Neuron (in vitro differentiated cells): ENCODE results near the gene CASP2.

Experiments used
- H2AFZ ChIP-seq: one replicate; pipeline ENCODE4 v1.6.1; 2013; ENCODE audit warnings: low read depth, mild to moderate bottlenecking, inconsistent platforms, low read length, moderate library complexity
- H3K27me3 ChIP-seq: one replicate; pipeline ENCODE4 v1.6.1; 2013; ENCODE audit warnings: low read length; ENCODE audit not compliant: insufficient read depth
- H3K36me3 ChIP-seq: one replicate; pipeline ENCODE4 v1.6.1; 2013; ENCODE audit warnings: low read length; ENCODE audit not compliant: insufficient read depth
- H3K4me1 ChIP-seq: one replicate; pipeline ENCODE4 v1.6.1; 2013; ENCODE audit warnings: low read length; ENCODE audit not compliant: insufficient read depth
- H3K4me3 ChIP-seq: 2 replicates; pipeline ENCODE4 v1.5.1; 2013; ENCODE audit warnings: mild to moderate bottlenecking, low read length, moderate library complexity
- H3K9me3 ChIP-seq: one replicate; pipeline ENCODE4 v1.6.1; 2013; ENCODE audit warnings: low read length

CASP2 gene

DNA sequence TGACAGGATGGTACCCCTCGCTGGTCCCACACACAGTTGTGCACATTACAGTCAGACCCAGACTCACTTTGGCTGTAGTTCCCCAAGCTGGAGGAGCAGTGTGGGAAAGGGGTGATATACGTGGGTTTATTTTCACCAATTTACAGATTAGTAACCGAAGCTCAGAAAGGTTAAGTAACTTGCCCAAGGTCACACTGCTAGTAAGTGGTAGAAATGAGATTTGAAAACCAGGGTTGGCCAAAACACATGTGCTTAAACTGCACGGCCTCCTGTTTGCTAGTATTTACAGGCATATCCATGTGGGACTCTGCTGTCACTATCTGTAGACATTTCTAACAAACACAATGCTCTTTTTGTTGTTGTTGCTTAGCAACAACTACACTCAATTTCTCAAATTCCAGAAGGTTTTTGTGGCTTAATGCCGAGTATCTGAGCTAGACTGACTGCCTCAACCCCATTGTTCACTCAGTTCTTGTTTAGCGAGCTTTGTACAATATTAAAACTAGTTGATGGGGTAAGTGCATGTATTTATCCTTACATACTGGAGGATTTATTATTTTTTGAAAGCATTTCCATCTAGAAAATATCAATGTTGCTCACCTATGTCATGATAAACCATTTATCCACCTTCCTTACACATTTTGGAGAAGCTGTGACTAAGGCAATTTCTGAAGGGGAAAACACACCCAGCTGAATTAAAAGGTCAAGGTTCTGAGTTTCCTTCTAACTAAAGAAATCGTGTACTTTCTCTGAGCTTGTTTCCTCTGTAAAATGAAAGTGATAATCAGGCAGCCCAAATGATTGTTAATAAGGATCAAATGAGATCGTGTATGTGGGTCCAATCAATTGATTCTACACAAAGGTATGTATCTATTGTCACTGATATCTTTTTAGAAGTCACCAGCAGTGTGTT is 8.7 kb upstream of the CASP2 start:
- H3K36me3 ChIP-seq = no peaks in the 10 kb centered on the region
- no peaks in the 10 kb centered on the region for H3K27me3 ChIP-seq
- peak overlapping the region; percentile 24 for H3K4me3 ChIP-seq
- H2AFZ ChIP-seq = no peak overlapping the region
- H3K9me3 ChIP-seq = no peaks in the 10 kb centered on the region
- peaks cover 23% of the 10 kb centered on the region for H3K4me1 ChIP-seq

DNA sequence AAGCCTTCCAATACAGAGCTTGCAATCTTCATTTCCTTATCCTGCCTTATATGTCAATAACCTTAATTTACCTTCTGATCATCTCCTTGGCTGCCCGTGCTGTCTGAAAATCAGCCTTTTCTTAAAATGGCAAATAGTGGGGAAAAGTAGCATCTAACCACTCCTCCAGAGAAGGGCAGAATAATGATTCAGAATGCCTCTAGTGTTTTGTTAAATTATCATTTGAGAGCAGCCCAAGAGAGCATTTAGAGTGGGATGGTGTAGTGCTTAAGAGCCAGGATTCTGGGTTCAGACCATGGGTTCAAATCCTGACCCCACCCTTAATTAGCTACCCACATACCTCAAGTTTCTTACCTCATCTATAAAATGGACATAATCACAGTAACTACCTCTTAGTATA is 8.0 kb upstream of the CASP2 start:
- H2AFZ ChIP-seq = no peak overlapping the region
- no peaks in the 10 kb centered on the region for H3K27me3 ChIP-seq
- no peak overlapping the region for H3K4me3 ChIP-seq
- no peaks in the 10 kb centered on the region for H3K9me3 ChIP-seq
- peaks cover 23% of the 10 kb centered on the region for H3K4me1 ChIP-seq
- no peaks in the 10 kb centered on the region for H3K36me3 ChIP-seq

DNA sequence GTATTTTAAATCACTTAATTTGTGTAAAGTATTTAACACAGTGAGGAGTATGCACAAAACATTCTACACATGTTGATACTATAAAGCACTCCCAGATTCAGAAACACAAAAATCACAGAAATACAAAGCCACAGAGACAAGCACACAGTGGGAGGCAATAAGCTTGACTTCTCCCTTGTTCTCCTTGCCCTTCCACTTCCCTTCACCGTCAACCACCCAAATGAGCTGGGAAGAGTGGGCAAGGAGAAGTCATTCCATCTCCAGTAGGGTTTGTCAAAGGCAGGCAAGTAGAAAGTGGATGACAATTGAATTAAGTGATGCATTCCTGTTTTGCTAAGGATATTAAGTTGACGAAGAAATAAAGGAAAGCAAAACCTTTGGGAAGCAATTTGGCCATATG is 7.6 kb upstream of the CASP2 start:
- no peaks in the 10 kb centered on the region for H3K36me3 ChIP-seq
- no peaks in the 10 kb centered on the region for H3K9me3 ChIP-seq

DNA sequence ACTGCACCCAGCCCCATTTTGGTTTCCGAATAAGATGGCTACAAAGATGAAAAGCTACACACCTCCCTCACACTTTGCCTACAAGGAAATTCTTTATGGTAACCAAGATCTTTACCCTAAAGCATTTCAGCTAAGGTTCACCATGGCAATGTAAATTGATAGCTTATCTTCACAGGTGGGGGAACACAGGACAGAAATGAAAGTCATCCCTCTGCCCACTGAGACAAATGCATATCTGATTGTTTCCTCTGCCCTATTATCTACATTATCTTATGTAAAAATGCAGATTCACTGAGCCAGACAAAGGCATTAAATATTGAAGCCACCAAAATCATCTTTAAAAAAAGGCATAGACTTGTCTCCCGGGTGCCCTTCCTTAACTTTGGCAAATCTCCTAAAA is 6.6 kb upstream of the CASP2 start:
- no peaks in the 10 kb centered on the region for H3K9me3 ChIP-seq
- no peaks in the 10 kb centered on the region for H3K27me3 ChIP-seq
- no peak overlapping the region for H3K4me3 ChIP-seq
- H3K4me1 ChIP-seq = peaks cover 25% of the 10 kb centered on the region
- H2AFZ ChIP-seq = no peak overlapping the region
- H3K36me3 ChIP-seq = no peaks in the 10 kb centered on the region

More for the DNA sequence above, 7.6 kb upstream of the CASP2 start:
- H3K4me1 ChIP-seq = peaks cover 25% of the 10 kb centered on the region
- no peak overlapping the region for H3K4me3 ChIP-seq
- no peak overlapping the region for H2AFZ ChIP-seq
- no peaks in the 10 kb centered on the region for H3K27me3 ChIP-seq

DNA sequence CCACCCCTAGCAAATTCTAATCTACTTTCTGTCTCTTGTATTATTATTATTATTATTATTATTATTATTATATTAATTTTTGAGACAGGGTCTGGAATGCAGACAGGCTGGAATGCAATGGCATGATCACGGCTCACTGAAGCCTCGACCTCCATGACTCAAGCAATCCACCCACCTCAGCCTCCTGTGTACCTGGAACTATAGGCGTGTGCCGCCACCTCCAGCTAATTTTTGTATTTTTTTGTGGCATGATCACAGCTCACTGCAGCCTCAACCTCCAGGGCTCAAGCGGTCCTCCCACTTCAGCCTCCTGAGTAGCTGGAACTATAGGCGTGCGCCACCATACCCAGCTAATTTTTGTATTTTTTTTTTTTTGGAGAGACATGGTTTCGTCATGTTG is 6.0 kb upstream of the CASP2 start:
- no peak overlapping the region for H2AFZ ChIP-seq
- no peaks in the 10 kb centered on the region for H3K27me3 ChIP-seq
- H3K9me3 ChIP-seq = no peaks in the 10 kb centered on the region
- no peaks in the 10 kb centered on the region for H3K36me3 ChIP-seq
- H3K4me3 ChIP-seq = no peak overlapping the region
- H3K4me1 ChIP-seq = peaks cover 25% of the 10 kb centered on the region

DNA sequence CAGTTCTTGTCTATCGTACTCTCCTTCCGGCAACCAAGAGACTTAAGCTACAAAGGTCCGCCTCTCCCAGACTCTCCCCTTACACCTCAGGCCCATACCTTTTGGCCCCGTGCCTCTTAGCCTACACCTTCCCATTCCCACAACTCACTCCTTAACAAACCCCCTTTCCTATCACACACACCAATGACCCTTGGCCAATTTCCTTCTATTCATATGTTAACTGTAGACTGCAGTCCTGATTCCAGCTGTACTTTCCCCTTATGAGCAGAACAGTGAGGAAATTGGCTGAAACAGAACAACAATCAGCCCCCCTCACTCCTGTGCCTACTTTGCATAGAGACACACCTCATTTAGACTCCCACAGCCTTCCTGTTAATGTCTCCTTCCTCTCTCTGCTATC is 4.8 kb upstream of the CASP2 start:
- Histone ChIP-seq H2AFZ (no peak overlapping the region), H3K4me3 (no peak overlapping the region), H3K36me3 (no peaks in the 10 kb centered on the region), H3K27me3 (no peaks in the 10 kb centered on the region), H3K4me1 (peaks cover 25% of the 10 kb centered on the region), H3K9me3 (no peaks in the 10 kb centered on the region)

DNA sequence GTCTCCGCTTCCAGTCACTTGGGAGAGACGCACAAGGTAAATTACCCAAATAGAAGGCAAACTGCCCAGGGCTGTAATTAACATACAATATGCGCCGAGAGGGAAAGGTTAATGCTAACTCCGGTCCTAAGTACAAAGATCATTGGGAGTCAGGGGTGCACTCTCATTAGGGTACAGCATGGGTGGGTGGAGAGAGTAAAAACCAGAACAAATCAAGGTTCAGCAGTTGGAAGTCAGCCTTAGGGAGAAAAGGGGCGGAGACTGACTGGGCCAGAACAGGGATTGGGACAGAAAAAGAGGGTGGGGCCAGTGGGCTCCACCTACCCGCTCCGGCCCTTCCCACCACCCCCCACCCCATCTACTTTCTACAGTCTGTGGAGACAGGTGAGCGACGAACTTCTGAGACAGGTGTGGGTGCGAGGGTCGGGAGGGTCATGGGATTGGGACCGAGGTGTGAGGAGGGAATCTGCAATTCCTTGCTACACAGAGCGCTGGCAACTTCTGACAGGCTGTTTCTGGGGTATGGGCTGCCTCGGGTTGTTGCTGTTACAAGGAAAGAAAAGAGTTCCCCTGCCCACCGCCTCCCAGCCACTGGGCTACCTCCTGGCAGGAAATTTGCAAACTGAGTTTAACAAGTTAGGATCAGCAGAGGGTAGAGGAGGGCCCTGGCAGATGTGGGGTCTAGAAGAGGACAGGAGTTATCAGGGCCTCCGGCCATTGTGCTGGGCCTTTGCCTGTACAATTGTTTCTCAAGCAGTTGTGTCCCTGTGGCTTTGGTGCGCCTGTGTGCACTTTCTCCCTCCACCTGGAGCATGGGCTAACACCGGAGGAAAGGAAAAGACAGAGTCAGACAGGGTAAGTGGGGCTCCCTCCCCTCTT is 3.3 kb upstream of the CASP2 start, which contains the start of gene TMEM139:
Gene TMEM139 (plus strand): TSS at position 368 of the 879 bp plus-strand sequence. CDS start 1,000 bp downstream, outside the sequence.
- Histone ChIP-seq H3K36me3 (no peaks in the 10 kb centered on the region), H3K27me3 (no peaks in the 10 kb centered on the region), H3K9me3 (no peaks in the 10 kb centered on the region), H3K4me1 (peaks cover 20% of the 10 kb centered on the region), H2AFZ (no peak within 1 kb of the TSS), H3K4me3 (no peak within 1 kb of the TSS)

DNA sequence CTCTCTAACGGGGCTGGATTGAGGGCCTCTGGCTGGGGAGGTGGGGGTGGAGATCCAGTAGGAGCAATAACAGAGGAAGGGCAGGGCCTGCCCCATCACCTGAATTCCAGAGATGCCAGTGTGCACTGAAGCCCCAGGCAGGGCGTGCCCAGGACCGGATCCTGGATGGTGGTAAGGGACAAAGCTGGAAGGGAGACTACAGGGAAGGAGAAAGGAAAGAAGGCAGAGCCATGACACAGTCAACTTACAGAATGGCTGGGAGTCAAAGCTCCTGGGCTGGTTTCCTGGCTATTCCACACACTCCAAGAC is 2.7 kb upstream of the CASP2 start:
- no peak overlapping the region for H2AFZ ChIP-seq
- H3K4me3 ChIP-seq = no peak overlapping the region

DNA sequence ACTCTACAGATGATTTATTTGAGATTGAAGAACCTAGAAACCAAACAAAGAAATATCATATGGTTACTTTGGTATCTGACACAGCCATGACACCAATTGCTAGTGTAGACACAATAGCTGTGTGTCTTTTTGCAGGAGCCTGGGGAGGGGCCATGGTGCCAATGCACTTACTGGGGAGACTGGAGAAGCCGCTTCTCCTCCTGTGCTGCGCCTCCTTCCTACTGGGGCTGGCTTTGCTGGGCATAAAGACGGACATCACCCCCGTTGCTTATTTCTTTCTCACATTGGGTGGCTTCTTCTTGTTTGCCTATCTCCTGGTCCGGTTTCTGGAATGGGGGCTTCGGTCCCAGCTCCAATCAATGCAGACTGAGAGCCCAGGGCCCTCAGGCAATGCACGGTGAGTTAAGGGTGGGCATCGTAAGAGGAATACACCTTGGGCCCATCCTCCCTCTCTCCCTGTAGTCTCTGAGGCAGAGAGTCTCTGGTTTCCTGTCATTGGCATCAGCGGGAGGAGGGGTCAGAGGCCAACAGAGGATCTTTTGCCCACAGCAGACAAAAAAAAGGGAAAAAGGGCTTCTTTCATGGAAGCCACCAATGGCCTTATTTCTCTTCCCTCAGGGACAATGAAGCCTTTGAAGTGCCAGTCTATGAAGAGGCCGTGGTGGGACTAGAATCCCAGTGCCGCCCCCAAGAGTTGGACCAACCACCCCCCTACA is 2.2 kb upstream of the CASP2 start:
- Histone ChIP-seq H3K4me1 (peaks cover 18% of the 10 kb centered on the region), H3K4me3 (no peak overlapping the region), H2AFZ (no peak overlapping the region), H3K36me3 (peaks cover 5% of the 10 kb centered on the region), H3K27me3 (no peaks in the 10 kb centered on the region), H3K9me3 (no peaks in the 10 kb centered on the region)

More for the DNA sequence above, 2.7 kb upstream of the CASP2 start:
- no peaks in the 10 kb centered on the region for H3K27me3 ChIP-seq
- no peaks in the 10 kb centered on the region for H3K9me3 ChIP-seq
- H3K4me1 ChIP-seq = peaks cover 20% of the 10 kb centered on the region
- peaks cover 2% of the 10 kb centered on the region for H3K36me3 ChIP-seq

DNA sequence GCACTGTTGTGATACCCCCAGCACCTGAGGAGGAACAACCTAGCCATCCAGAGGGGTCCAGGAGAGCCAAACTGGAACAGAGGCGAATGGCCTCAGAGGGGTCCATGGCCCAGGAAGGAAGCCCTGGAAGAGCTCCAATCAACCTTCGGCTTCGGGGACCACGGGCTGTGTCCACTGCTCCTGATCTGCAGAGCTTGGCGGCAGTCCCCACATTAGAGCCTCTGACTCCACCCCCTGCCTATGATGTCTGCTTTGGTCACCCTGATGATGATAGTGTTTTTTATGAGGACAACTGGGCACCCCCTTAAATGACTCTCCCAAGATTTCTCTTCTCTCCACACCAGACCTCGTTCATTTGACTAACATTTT is 1.6 kb upstream of the CASP2 start:
- H2AFZ ChIP-seq = no peak overlapping the region
- H3K36me3 ChIP-seq = peaks cover 10% of the 10 kb centered on the region
- H3K4me1 ChIP-seq = peaks cover 18% of the 10 kb centered on the region
- H3K9me3 ChIP-seq = no peaks in the 10 kb centered on the region
- no peaks in the 10 kb centered on the region for H3K27me3 ChIP-seq
- H3K4me3 ChIP-seq = no peak overlapping the region

DNA sequence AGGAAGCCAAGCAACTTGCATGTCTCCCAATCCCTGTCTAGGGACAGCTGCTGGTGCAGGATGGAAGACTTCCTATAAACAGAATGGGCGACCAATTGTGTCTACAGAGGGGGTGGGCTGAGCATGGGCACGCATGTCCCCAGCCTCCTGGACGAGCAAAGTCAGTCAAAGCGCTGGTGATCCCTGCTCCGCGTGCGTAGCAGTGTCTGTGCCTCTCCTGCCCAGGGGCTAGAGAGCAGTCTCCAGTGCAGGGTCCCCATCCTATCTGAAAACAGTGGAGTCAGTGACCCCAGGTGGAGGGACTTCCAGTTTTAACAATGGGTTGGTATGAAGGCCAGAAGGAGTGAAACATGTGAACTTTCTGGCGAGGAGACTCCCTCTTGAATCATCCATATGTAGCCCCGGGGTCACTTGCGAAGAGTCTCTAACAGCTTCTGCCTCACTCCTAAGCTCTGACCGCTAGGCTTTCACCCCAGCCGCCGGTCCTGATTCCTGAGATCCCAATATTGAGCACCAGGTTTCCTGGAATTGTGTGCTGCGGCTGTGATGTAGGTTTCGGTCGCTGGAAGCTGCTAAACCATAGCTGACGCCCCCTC is 714 bp upstream of the CASP2 start:
- Histone ChIP-seq H3K4me1 (peaks cover 18% of the 10 kb centered on the region), H3K4me3 (peak overlapping the region; percentile 94), H2AFZ (peak overlapping the region; percentile 80), H3K36me3 (peaks cover 18% of the 10 kb centered on the region), H3K9me3 (no peaks in the 10 kb centered on the region), H3K27me3 (no peaks in the 10 kb centered on the region)

DNA sequence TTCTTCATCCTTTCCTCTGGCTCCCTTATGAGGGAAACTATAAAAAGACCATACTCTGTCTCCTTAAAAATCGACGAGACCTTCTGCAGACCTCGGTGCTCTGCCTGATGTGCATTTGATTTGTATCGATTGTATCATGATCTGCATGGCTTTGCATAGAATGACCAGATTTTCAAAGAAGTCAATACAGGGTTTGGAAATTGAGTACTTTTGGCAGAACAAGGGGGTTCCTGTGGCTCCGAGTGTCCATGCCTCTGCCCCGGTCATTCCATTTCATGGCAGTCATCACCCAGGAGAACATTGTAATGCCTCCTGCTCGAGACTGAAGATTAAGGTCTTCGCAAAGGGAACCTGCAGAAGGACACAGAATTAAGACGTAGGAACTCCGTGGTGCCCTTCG is 685 bp downstream of the CASP2 start:
- peaks cover 29% of the 10 kb centered on the region for H3K36me3 ChIP-seq
- peak overlapping the region; percentile 80 for H2AFZ ChIP-seq
- H3K27me3 ChIP-seq = no peaks in the 10 kb centered on the region
- peak overlapping the region; percentile 94 for H3K4me3 ChIP-seq
- H3K9me3 ChIP-seq = no peaks in the 10 kb centered on the region
- H3K4me1 ChIP-seq = peaks cover 18% of the 10 kb centered on the region
